Breast epithelium (tissue), 4 donors: ENCODE measurements around the gene RELN. TPM values are rescaled to one million over a fixed set of nuclear protein-coding genes. Genes with fewer than 3 reads are reported as not detected.

Source experiments
- DNase-seq, 2 donors: peaks; one replicate each; pipeline ENCODE4 v3.0.0-alpha.2; 2019; ENCODE audit warnings: low spot score in 2 of 2
- H3K27ac ChIP-seq, 2 donors: fragments of 200-600 bp; sonication (generic) in 1 of 2; one replicate each; pipeline ENCODE4 v1.5.1; 2016 to 2019; ENCODE audit warnings: mild to moderate bottlenecking in 1 of 2
- H3K27me3 ChIP-seq, 2 donors: fragments of 200-600 bp; sonication (generic) in 1 of 2; one replicate each; pipeline versions ENCODE4 v1.5.1 to v1.6.0; 2017 to 2019; ENCODE audit warnings: control low read depth in 1 of 2, mild to moderate bottlenecking in 1 of 2
- H3K36me3 ChIP-seq: fragments of 200-600 bp; one replicate; pipeline ENCODE4 v1.5.1; 2019
- H3K4me1 ChIP-seq, 2 donors: fragments of 200-600 bp; sonication (generic); one replicate each; pipeline ENCODE4 v1.5.1; 2016 to 2019; ENCODE audit warnings: control low read depth in 1 of 2
- H3K4me3 ChIP-seq, 3 donors: fragments of 200-600 bp; sonication (generic); 1 replicate in 2 of 3; 2 replicates in 1 of 3; pipeline ENCODE4 v1.5.1; 2016 to 2019; ENCODE audit warnings: mild to moderate bottlenecking in 3 of 3, moderate library complexity in 2 of 3
- H3K9me3 ChIP-seq, 2 donors: fragments of 200-600 bp; sonication (generic) in 1 of 2; one replicate each; pipeline ENCODE4 v1.5.1; 2016 to 2019; ENCODE audit warnings: control low read depth in 1 of 2
- POLR2A ChIP-seq: fragments of 450-650 bp; IDR thresholded peaks from one replicate; pipeline ENCODE4 v1.6.1; 2016; ENCODE audit warnings: antibody characterized with exemption, mild to moderate bottlenecking, moderate library complexity
- POLR2AphosphoS5 ChIP-seq, 3 donors: sonication (generic); formaldehyde crosslinking; IDR thresholded peaks; one replicate each; pipeline ENCODE4 v1.6.1; 2017; ENCODE audit warnings: antibody characterized with exemption in 3 of 3
- intact Hi-C: fragments of 100-400 bp; cut with DNase I; formaldehyde crosslinking; loops from one replicate; pipeline ENCODE4 v1.15.1; 2023; ENCODE audit warnings: low total_unique reads
- total RNA-seq, 3 donors: library from RNA; depleted of rRNA; stranded (reverse); fragments of >200 nt; gene quantifications; one replicate each; pipeline ENCODE4 v1.1.0, GENCODE V29; 2016
- TF ChIP-seq, protein P1 (sequence below), 3 donors: fragments of 450-650 bp; IDR thresholded peaks; one replicate each; pipeline ENCODE4 v1.5.1; 2016 to 2017; ENCODE audit warnings: antibody characterized with exemption in 3 of 3, mild to moderate bottlenecking in 3 of 3, moderate library complexity in 3 of 3

Gene RELN
- total RNA-seq, 3 donors from 2014 or later = 3.0 to 9.8 (median 4.5) TPM

- Histone ChIP-seq H3K27ac (no peak overlapping the region), H3K4me1 (no peaks in the 10 kb centered on the region), H3K4me3 (no peak overlapping the region), H3K9me3 (no peaks in the 10 kb centered on the region), H3K36me3 (no peaks in the 10 kb centered on the region), H3K27me3 (no peaks in the 10 kb centered on the region)
- DNase-seq = no peak
- TF ChIP-seq, protein P1, sequence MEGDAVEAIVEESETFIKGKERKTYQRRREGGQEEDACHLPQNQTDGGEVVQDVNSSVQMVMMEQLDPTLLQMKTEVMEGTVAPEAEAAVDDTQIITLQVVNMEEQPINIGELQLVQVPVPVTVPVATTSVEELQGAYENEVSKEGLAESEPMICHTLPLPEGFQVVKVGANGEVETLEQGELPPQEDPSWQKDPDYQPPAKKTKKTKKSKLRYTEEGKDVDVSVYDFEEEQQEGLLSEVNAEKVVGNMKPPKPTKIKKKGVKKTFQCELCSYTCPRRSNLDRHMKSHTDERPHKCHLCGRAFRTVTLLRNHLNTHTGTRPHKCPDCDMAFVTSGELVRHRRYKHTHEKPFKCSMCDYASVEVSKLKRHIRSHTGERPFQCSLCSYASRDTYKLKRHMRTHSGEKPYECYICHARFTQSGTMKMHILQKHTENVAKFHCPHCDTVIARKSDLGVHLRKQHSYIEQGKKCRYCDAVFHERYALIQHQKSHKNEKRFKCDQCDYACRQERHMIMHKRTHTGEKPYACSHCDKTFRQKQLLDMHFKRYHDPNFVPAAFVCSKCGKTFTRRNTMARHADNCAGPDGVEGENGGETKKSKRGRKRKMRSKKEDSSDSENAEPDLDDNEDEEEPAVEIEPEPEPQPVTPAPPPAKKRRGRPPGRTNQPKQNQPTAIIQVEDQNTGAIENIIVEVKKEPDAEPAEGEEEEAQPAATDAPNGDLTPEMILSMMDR (IDR thresholded peaks at IDR 0.05) = no peak
- TF ChIP-seq POLR2A (no peak), POLR2AphosphoS5 (IDR thresholded peaks at IDR 0.05) (no peak)
- intact Hi-C loops = no loop called here
Measured at GRCh38 chr7:103593691-103594090, 395.8 kb downstream of the RELN start.

- no peaks in the 10 kb centered on the region for H3K27me3 ChIP-seq
- no peak overlapping the region for H3K4me3 ChIP-seq
- no peaks in the 10 kb centered on the region for H3K36me3 ChIP-seq
- no peak for TF ChIP-seq POLR2AphosphoS5 (IDR thresholded peaks at IDR 0.05)
- TF ChIP-seq, protein P1 (IDR thresholded peaks at IDR 0.05) = no peak
- TF ChIP-seq POLR2A = no peak
- H3K4me1 ChIP-seq = no peaks in the 10 kb centered on the region
- intact Hi-C loops = no loop called here
- no peak overlapping the region for H3K27ac ChIP-seq
- DNase-seq = no peak
- H3K9me3 ChIP-seq = no peaks in the 10 kb centered on the region
Measured at GRCh38 chr7:103592844-103593243, 396.6 kb downstream of the RELN start.

- no peak for TF ChIP-seq POLR2A
- no peak for TF ChIP-seq POLR2AphosphoS5 (IDR thresholded peaks at IDR 0.05)
- TF ChIP-seq, protein P1 (IDR thresholded peaks at IDR 0.05) = no peak
- no peaks in the 10 kb centered on the region for H3K36me3 ChIP-seq
- H3K27me3 ChIP-seq = no peaks in the 10 kb centered on the region
- no peaks in the 10 kb centered on the region for H3K9me3 ChIP-seq
- intact Hi-C loops = no loop called here
- no peaks in the 10 kb centered on the region for H3K4me1 ChIP-seq
- H3K27ac ChIP-seq = no peak overlapping the region
- no peak for DNase-seq
- no peak overlapping the region for H3K4me3 ChIP-seq
Measured at GRCh38 chr7:103592187-103592586, 397.3 kb downstream of the RELN start.

DNA sequence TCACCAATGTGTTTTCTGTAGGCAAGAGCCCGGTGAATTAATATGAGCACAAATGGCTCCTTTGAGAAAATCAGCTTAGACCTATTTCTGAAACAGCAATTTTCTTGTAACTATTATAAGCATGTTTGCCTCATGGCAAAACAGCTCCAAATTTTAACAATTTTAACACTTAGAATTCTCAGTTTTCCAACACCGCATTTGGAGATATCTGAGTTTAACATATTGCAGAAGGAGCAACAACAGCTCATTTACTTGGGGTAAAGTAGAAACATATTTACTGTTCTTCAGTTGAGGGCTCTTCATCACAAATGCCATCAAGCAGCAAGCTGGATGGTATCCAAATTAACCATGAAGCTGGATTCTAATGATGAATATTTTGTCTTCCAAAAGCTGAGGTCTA is 409.4 kb downstream of the RELN start:
- intact Hi-C loops = no loop called here
- DNase-seq = no peak
- no peaks in the 10 kb centered on the region for H3K9me3 ChIP-seq
- no peaks in the 10 kb centered on the region for H3K4me1 ChIP-seq
- H3K4me3 ChIP-seq = no peak overlapping the region
- H3K27me3 ChIP-seq = no peaks in the 10 kb centered on the region
- H3K36me3 ChIP-seq = no peaks in the 10 kb centered on the region
- no peak overlapping the region for H3K27ac ChIP-seq
- TF ChIP-seq POLR2A (no peak), POLR2AphosphoS5 (IDR thresholded peaks at IDR 0.05) (no peak)
- TF ChIP-seq, protein P1 (IDR thresholded peaks at IDR 0.05) = no peak

DNA sequence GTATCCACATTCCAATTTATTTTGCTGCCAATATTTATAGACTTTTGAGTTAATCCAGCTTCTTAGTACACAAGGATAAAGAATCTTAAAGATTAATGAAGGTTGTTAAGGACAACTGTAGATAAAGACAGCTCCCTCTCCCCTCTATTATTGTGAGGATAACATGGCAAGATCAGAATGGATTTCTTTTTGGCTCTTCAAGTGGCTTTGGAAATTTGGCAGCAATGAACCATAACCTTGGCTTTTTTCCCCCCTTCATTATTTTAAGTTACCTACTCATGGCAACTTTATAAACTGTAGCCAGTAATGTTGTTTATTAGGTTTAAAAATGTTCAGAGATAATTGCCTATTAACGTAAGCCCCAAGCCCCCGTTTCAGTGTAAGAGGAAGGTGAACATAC is 412.4 kb downstream of the RELN start:
- no peaks in the 10 kb centered on the region for H3K9me3 ChIP-seq
- TF ChIP-seq POLR2AphosphoS5 (IDR thresholded peaks at IDR 0.05) (no peak), POLR2A (no peak)
- TF ChIP-seq, protein P1 (IDR thresholded peaks at IDR 0.05) = no peak
- H3K4me1 ChIP-seq = no peaks in the 10 kb centered on the region
- no peak for DNase-seq
- intact Hi-C loops = no loop called here
- H3K27me3 ChIP-seq = no peaks in the 10 kb centered on the region
- no peak overlapping the region for H3K4me3 ChIP-seq
- H3K27ac ChIP-seq = no peak overlapping the region
- no peaks in the 10 kb centered on the region for H3K36me3 ChIP-seq
